Measurements from ENCODE around the gene TSG101.

DNA sequence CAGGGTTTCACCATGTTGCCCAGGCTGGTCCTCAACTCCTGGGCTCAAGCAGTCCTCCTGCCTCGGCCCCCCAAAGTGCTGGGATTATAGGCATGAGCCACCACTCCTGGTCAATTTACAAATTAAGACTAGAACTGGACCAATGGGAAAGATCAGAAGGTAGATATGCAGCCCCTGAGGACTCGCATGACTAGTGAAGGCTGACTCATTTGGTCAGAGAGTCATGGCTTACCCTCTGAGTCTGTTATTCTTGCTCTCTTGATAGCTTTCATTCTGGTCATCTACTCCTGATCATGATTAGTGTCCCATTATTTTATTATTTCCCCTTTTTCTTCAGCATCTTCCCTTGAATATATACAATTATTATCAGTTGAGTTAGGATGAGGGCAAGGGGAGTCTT lies 73.8 kb downstream of the TSG101 start:
- TF ChIP-seq POLR2A (IDR thresholded peaks at IDR 0.05; ENCODE audit: low read depth, low read length) (no peak), CTCF (IDR thresholded peaks at IDR 0.05 in 2 of 3, conservative IDR thresholded peaks at IDR 0.05 in 1 of 3; ENCODE audit: control insufficient read depth in 2 of 3, extremely low read depth in 1 of 3, insufficient read depth in 1 of 3, low read depth in 3 of 3, low read length in 3 of 3) (no peak), TAF1 (IDR thresholded peaks at IDR 0.05; ENCODE audit: borderline replicate concordance, low read depth, low read length) (no peak), MXI1 (IDR thresholded peaks at IDR 0.05; ENCODE audit: low read depth, low read length) (no peak), SIX5 (IDR thresholded peaks at IDR 0.05; ENCODE audit: low read depth, low read length, severe bottlenecking) (no peak), BMI1 (IDR thresholded peaks at IDR 0.05; ENCODE audit: borderline replicate concordance) (no peak), CBX5 (IDR thresholded peaks at IDR 0.05; ENCODE audit: low read depth) (no peak)

All from GM12878 (cell line).